Type B pancreatic cell (in vitro differentiated cells): ENCODE results near the gene SLCO4C1. TPM values are rescaled to one million over a fixed set of nuclear protein-coding genes. Genes with fewer than 3 reads are reported as not detected.
A peak's percentile ranks its signal among the peaks of the same experiment; 100 is the strongest.

Source experiments
- DNase-seq: peaks from one replicate; pipeline ENCODE4 v3.0.0; 2021; ENCODE audit warnings: mixed read lengths; ENCODE audit not compliant: unreplicated experiment; ENCODE audit errors: extremely low spot score
- H3K27ac Mint-ChIP-seq: 2 replicates; pipeline ENCODE4 v1.8.0; 2021; ENCODE audit warnings: mild to moderate bottlenecking, mixed read lengths
- H3K27me3 Mint-ChIP-seq: 2 replicates; pipeline ENCODE4 v1.8.0; 2021; ENCODE audit warnings: mixed read lengths
- H3K36me3 Mint-ChIP-seq: 2 replicates; pipeline ENCODE4 v1.8.0; 2021; ENCODE audit warnings: mixed read lengths
- H3K4me1 Mint-ChIP-seq: one replicate; pipeline ENCODE4 v1.8.0; 2021; ENCODE audit warnings: mixed read lengths; ENCODE audit not compliant: unreplicated experiment
- H3K4me3 Mint-ChIP-seq: 2 replicates; pipeline ENCODE4 v1.8.0; 2021; ENCODE audit warnings: mild to moderate bottlenecking, mixed read lengths
- H3K9me3 Mint-ChIP-seq: 2 replicates; pipeline ENCODE4 v1.8.0; 2021; ENCODE audit warnings: mixed read lengths
- total RNA-seq: library from RNA; stranded (reverse); gene quantifications from 2 replicates; pipeline ENCODE4 v1.2.1, GENCODE V29; 2021; ENCODE audit warnings: low replicate concordance
- TF ChIP-seq, protein P1 (sequence below): fragments of 200-600 bp; sonication (generic); conservative IDR thresholded peaks from 2 replicates; pipeline ENCODE4 v1.5.0; 2021; ENCODE audit warnings: antibody characterized with exemption, mild to moderate bottlenecking

SLCO4C1 gene
- total RNA-seq, 1 donor from 2014 or later: 4.6 TPM

- Mint-ChIP-seq H3K36me3 (peaks cover 4% of the 10 kb centered on the region), H3K4me1 (peaks cover 8% of the 10 kb centered on the region)
- TF ChIP-seq, protein P1, sequence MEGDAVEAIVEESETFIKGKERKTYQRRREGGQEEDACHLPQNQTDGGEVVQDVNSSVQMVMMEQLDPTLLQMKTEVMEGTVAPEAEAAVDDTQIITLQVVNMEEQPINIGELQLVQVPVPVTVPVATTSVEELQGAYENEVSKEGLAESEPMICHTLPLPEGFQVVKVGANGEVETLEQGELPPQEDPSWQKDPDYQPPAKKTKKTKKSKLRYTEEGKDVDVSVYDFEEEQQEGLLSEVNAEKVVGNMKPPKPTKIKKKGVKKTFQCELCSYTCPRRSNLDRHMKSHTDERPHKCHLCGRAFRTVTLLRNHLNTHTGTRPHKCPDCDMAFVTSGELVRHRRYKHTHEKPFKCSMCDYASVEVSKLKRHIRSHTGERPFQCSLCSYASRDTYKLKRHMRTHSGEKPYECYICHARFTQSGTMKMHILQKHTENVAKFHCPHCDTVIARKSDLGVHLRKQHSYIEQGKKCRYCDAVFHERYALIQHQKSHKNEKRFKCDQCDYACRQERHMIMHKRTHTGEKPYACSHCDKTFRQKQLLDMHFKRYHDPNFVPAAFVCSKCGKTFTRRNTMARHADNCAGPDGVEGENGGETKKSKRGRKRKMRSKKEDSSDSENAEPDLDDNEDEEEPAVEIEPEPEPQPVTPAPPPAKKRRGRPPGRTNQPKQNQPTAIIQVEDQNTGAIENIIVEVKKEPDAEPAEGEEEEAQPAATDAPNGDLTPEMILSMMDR: no peak
These were observed 64.1 kb downstream of the SLCO4C1 start for GRCh38 chr5:102231693-102232619.

GRCh38 chr5:102229685-102230084 lies 66.4 kb downstream of the SLCO4C1 start:
- Mint-ChIP-seq H3K4me3 (no peak overlapping the region), H3K27ac (peak overlapping the region; percentile 10), H3K9me3 (peaks cover 7% of the 10 kb centered on the region), H3K36me3 (peaks cover 4% of the 10 kb centered on the region), H3K4me1 (peaks cover 8% of the 10 kb centered on the region), H3K27me3 (no peaks in the 10 kb centered on the region)
- TF ChIP-seq, protein P1: no peak
- DNase-seq: no peak

More at GRCh38 chr5:102231693-102232619, 64.1 kb downstream of the SLCO4C1 start:
- Mint-ChIP-seq H3K4me3 (peak overlapping the region; percentile 14), H3K27ac (peak overlapping the region; percentile 68), H3K27me3 (no peaks in the 10 kb centered on the region), H3K9me3 (peaks cover 7% of the 10 kb centered on the region)
- DNase-seq: no peak

DNA sequence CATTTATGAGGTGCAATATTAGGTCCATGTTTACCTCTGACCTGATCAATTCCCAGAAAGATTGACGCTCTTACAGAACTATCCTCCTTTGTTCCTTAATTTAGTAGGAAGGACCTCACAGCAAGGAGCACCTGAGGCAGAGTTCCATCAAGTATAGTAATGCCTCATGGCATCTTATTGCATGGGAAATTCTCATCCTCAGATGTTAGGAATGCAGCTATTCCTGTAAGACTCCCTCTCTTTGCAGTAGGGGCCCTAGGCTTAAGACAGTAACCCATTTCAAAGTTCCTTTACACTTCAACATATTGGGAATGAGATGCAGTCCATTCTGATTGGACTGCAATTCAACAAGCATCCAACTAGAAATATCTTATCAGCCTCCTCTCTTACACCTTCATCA lies 69.8 kb downstream of the SLCO4C1 start:
- Mint-ChIP-seq H3K9me3 (peaks cover 6% of the 10 kb centered on the region), H3K4me3 (no peak overlapping the region), H3K27me3 (no peaks in the 10 kb centered on the region), H3K4me1 (peaks cover 8% of the 10 kb centered on the region), H3K27ac (no peak overlapping the region), H3K36me3 (no peaks in the 10 kb centered on the region)
- DNase-seq: no peak
- TF ChIP-seq, protein P1: no peak

DNA sequence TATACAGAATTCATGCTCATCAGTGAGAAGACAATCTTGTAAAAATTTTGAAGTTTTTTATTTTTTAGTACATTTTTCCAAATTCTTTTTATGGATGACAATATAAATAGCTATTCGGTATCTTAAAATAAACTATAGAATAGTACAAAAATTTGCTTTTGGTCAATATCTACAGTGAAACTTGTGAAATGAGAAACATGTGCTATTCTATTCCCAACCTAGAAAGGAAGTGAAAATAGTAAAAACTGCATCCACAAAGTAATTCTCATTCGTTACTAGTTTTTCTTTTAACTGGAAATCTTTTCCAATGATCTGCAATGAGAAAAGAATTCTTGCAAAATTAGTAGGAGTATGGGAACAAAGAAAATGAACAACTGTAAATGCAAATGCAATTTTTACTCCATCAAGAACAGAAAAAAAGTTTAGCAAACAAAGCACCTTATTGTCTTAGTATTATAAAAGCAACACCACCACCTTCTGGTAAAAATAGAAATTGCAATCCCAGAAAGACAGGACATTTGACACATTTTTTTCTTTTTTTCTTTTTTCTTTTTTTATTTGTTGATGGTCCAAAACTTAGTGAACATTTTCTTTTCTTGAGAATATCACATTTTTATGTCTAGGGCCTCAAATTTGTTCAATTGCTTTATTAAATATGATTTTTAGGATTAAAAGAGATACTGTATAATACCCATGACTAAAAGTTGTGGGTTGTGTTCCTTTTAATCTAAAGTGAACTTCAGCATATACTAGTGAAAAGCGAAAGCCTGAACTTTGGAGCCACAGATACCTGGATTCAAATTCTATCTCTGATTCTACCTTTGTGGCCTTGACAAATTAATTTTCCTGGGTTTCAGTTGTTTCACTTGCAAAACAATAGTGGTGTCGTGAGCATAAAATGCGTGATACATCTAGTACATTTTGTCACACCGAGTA lies 72.3 kb downstream of the SLCO4C1 start:
- Mint-ChIP-seq H3K27ac (no peak overlapping the region), H3K27me3 (no peaks in the 10 kb centered on the region), H3K4me1 (no peaks in the 10 kb centered on the region), H3K36me3 (peaks cover 3% of the 10 kb centered on the region), H3K4me3 (no peak overlapping the region), H3K9me3 (peaks cover 6% of the 10 kb centered on the region)
- TF ChIP-seq, protein P1: peak; percentile 87
- DNase-seq: no peak

- no peak overlapping the region for H3K27ac Mint-ChIP-seq
- peaks cover 6% of the 10 kb centered on the region for H3K9me3 Mint-ChIP-seq
- no peaks in the 10 kb centered on the region for H3K27me3 Mint-ChIP-seq
- no peak overlapping the region for H3K4me3 Mint-ChIP-seq
- DNase-seq: no peak
- TF ChIP-seq, protein P1: no peak
- H3K36me3 Mint-ChIP-seq: peaks cover 3% of the 10 kb centered on the region
- no peaks in the 10 kb centered on the region for H3K4me1 Mint-ChIP-seq
These were observed 73.3 kb downstream of the SLCO4C1 start for GRCh38 chr5:102222772-102223171.
